ENCODE measurements around the gene DFFA. TPM values are rescaled to one million over a fixed set of nuclear protein-coding genes. Genes with fewer than 3 reads are reported as not detected.
A peak's percentile ranks its signal among the peaks of the same experiment; 100 is the strongest.
"Not testable (repeated sequence)": the region's sequence is repeated elsewhere in the genome, so short reads cannot be mapped to it uniquely, and the experiment has no call there.

DFFA gene
- total RNA-seq, 1 experiment from 2014 or later: 40.6 TPM

DNA sequence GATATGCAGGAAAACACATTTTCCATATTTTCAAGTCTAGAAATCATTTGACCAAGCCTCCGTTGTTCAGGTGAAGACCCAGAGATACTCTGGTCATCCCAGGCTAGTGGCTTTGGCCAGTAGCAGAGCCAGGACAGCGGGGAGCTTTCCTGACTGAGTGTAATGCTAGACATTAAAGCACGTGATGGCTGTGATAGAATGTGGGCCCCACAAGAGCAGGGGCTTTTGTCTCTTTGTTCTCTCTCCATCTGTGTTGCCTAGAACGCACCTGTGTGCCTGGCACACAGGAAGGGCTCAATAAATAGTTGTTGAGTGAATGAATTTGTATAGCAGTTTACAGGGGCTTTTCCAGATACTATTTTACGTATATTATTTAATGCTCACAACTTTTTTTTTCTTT is 31.5 kb downstream of the DFFA start:
- Histone ChIP-seq H3K27ac (no peak overlapping the region), H3K36me3 (peaks cover 3% of the 10 kb centered on the region; the same call in 1 of the 2 replicates), H3K9me3 (replicated peaks) (no peaks in the 10 kb centered on the region), H3K4me1 (replicated peaks) (peaks cover 15% of the 10 kb centered on the region), H3K4me3 (no peak overlapping the region), H3K27me3 (replicated peaks) (no peaks in the 10 kb centered on the region)
- DNase-seq (ENCODE audit: low read depth in 1 of 2, low spot score in 2 of 2): no peak

DNA sequence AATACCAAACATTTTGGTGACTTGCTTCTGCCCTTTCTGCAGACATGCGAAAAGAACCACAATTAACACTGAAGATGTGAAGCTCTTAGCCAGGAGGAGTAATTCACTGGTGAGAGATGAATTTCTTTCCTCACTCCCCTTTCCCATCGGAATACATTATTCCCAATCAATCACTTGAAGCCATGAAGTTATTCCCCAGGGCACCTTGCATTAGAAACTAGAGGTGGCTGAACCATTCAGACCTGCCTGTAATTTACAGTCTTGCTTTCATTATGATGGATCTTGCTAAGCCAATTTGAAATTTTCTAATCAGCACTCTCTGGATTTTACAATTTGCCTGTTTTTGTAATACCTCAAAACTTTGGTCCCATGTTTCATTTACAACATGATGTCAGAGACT is 32.0 kb downstream of the DFFA start:
- no peak for DNase-seq (ENCODE audit: low read depth in 1 of 2, low spot score in 2 of 2)
- no peaks in the 10 kb centered on the region for H3K9me3 ChIP-seq (replicated peaks)

DNA sequence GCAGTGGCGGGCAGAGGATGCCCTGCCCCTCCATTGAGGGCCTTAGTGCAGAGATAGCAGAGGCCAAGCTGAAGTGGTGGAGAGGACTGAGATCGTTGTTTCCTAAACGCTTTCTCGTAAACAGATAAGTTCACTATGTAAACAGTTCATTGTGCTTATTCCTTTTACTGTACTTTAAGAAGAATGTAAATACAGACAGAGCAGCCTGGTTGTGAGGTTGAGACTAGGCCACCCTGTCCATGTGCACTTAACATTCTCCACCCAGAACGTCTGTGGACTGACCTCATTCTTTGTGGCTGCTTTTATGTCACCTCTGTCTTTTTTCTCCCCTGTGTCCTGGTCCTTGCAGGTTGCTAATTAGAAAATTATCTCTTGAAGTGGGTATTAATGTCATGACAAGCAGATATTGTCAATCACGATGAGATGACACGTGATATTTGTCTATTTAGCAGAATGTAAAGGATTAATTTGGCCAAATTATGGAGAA is 33.6 kb downstream of the DFFA start:
- Histone ChIP-seq H3K27me3 (replicated peaks) (no peaks in the 10 kb centered on the region), H3K4me3 (no peak overlapping the region), H3K9me3 (replicated peaks) (no peaks in the 10 kb centered on the region), H3K36me3 (0 out of 2 replicates have a peak, but pooled peaks cover 3% of the 10 kb centered on the region), H3K27ac (no peak overlapping the region), H3K4me1 (replicated peaks) (peaks cover 15% of the 10 kb centered on the region)
- peak; percentile 57 to 61 for DNase-seq (ENCODE audit: low read depth in 1 of 2, low spot score in 2 of 2)

More for the DNA sequence above, 32.0 kb downstream of the DFFA start:
- Histone ChIP-seq H3K36me3 (peaks cover 3% of the 10 kb centered on the region; the same call in 1 of the 2 replicates), H3K4me1 (replicated peaks) (peaks cover 15% of the 10 kb centered on the region), H3K4me3 (no peak overlapping the region), H3K27ac (no peak overlapping the region), H3K27me3 (replicated peaks) (no peaks in the 10 kb centered on the region)

DNA sequence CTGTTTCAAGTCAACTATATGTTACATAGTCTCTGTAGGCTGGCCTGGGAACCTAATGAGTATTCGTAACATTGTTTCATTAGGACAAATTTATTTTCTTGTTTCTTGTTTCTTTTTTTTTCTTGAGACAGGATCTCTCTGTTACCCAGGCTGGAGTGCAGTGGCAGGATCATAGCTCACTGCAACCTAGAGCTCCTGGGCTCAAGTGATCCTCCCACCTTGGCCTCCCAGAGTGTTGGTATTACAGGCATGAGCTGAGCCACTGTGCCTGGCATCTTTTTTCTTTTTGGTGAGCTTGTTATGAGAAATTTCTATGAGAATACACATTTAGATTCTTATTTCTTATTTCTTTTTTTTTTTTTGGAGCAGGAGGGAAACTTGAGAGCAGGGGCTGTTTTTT is 35.3 kb downstream of the DFFA start:
- H3K27ac ChIP-seq: no peak overlapping the region
- no peaks in the 10 kb centered on the region for H3K27me3 ChIP-seq (replicated peaks)
- H3K9me3 ChIP-seq (replicated peaks): no peaks in the 10 kb centered on the region
- peaks cover 15% of the 10 kb centered on the region for H3K4me1 ChIP-seq (replicated peaks)
- no peak for DNase-seq (ENCODE audit: low read depth in 1 of 2, low spot score in 2 of 2)
- no peak overlapping the region for H3K4me3 ChIP-seq
- H3K36me3 ChIP-seq: 0 out of 2 replicates have a peak, but pooled peaks cover 3% of the 10 kb centered on the region

DNA sequence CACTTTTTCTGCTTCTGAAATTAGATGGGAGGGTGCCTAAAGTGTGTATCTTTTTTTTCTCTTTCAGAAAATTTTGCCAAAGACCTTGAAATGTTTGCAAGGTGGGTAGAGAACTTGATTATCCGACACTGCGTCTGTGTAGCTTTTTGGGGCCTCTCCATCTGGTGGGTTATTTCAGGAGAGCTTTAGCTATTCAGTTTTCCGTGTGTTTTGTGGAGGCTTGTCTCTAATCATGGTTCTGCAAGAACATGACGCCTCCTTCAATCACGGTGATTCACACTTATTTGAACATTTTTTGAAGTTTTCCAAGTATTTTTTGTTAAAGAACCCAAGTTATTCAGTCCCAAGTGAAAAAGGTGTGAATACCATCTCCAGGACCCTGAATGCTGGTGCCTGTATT is 37.7 kb downstream of the DFFA start:
- H3K27me3 ChIP-seq (replicated peaks): no peaks in the 10 kb centered on the region
- DNase-seq (ENCODE audit: low read depth in 1 of 2, low spot score in 2 of 2): no peak
- H3K27ac ChIP-seq: no peak overlapping the region
- H3K4me1 ChIP-seq (replicated peaks): peaks cover 30% of the 10 kb centered on the region
- H3K36me3 ChIP-seq: no peaks in the 10 kb centered on the region
- no peak overlapping the region for H3K4me3 ChIP-seq
- H3K9me3 ChIP-seq (replicated peaks): no peaks in the 10 kb centered on the region

DNA sequence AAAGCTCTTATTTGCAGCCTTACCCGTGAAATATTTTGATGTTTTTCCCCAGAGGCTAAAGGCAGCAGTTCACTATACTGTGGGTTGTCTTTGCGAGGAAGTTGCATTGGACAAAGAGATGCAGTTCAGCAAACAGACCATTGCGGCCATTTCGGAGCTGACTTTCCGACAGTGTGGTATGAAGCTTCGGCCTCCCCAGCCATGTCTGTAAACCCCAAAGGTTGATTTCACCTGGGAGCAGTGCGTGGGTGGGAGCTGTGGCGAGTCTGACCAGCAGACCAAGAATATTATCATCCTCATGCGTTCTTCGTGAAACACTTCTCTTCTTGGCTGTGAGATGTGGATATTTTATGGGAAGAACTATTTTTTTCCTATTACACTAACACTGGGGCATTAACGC is 38.5 kb downstream of the DFFA start:
- Histone ChIP-seq H3K4me3 (no peak overlapping the region), H3K9me3 (replicated peaks) (no peaks in the 10 kb centered on the region), H3K27me3 (replicated peaks) (no peaks in the 10 kb centered on the region), H3K36me3 (no peaks in the 10 kb centered on the region), H3K27ac (no peak overlapping the region), H3K4me1 (replicated peaks) (peaks cover 25% of the 10 kb centered on the region)
- DNase-seq (ENCODE audit: low read depth in 1 of 2, low spot score in 2 of 2): no peak

DNA sequence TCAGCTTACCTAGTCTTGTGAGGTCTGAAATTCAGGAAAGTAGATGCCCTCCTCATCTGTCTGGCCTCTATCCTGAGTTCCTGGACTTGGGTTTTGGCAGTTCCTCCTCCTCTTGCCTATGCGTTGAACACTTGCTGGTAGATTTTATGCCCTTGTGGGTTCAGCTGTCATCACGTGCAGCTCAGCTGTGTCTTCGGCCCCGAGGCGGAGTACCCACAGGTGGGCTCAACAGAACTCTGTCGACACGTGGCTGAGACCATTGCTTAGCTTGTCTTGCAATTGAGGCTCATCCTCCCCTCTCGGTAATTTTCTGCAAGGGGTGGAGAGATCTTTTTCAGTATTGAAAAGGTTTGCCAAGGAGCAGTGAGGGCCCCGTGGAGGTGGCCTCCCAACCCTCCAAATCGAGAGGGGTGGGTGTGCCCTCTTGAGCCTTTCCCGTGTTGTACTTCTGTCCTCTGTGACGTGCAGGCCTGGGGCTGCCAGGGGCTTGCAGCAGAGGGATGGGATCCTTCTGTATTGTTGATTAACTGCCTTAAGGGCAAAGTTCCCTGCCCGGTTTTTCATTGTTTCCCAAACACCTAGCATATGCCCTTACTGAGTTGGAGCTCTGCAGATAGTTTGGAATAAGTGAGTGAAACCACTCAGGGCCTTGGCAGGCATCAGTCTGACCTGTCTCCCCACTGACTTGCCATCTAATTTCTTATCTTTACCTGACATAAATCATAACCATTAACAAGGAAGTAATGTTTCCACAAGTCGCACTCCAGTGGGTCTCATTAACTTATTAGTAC is 39.2 kb downstream of the DFFA start:
- Histone ChIP-seq H3K27me3 (replicated peaks) (no peaks in the 10 kb centered on the region), H3K27ac (no peak overlapping the region), H3K4me3 (no peak overlapping the region), H3K36me3 (no peaks in the 10 kb centered on the region), H3K4me1 (replicated peaks) (peaks cover 18% of the 10 kb centered on the region), H3K9me3 (replicated peaks) (no peaks in the 10 kb centered on the region)
- no peak for DNase-seq (ENCODE audit: low read depth in 1 of 2, low spot score in 2 of 2)

DNA sequence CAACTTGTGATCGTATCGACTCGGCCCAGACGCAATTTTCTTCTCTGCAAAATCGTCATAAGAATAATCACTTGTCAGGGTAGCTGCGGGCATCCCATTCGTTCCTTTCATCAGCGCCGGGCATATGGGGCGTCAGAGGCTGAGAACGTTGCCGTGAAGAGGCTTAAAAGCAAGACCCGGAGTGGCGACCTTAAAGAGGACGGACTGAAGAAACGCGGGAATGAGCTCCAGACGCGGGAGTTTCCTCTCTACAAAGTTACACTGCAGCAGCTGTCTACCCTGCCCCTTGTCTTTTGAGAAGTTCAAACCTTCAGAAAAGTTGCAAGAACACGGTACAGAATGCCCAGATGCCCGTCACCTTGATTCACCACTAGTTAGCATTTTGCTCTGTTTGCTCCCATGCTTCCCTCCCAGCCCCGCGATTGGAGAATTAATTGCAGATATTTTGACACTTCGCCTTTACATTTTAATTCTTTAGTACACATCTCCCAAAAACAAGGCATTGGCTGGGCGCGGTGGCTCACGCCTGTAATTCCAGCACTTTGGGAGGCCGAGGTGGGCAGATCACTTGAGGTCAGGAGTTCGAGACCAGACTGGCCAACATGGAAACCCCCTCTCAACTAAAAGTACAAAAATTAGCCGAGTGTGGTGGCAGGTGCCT is 41.1 kb downstream of the DFFA start:
- no peaks in the 10 kb centered on the region for H3K36me3 ChIP-seq

DNA sequence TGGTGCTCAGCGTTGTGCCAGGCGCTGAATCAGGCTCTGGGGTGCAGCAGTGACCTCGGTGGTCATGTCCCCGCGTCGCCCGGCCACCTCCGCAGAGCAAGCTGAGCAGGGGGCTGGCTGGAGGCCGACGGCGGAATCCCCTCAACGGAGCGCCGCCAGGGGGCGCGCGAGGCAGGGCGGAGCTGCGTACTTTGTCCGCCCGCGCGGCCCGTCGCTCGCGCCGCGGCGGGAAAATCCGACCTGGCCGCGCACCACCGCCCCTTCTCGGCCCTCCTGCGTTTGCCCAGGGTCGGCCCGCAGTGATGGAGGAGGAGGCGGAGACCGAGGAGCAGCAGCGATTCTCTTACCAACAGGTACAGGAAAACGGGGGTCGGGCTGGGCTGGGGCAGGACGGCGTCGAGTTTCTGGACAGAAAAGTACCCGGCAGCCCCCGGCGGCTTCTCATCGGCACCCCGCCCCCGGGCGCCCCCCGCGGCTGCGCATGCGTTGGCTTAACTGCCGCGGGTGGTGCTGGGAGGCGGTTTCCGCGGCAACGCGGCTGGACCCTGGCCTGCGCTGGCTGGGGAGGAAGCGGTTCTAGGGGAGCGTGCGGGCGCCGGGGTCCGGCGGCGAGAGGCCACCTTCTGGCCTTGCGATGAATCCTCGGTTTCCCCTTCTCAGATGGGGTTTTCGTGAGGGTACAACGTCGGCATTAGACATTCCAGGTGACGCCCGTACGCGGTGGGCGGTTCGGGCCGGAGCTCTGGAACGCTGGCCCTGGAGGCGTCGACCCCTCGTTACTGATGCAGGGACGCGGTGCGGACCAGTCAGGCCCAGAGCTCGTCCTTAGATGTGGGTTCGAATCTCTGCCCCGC is 41.9 kb downstream of the DFFA start, which contains the start of gene CENPS:
CENPS (plus strand) TSS at position 218 of the 854 bp plus-strand sequence; CDS start at position 303, 85 bp downstream.
- H3K4me1 ChIP-seq (replicated peaks): peaks cover 15% of the 10 kb centered on the region
- H3K36me3 ChIP-seq: no peaks in the 10 kb centered on the region
- peak; percentile 90 to 97 for DNase-seq (ENCODE audit: low read depth in 1 of 2, low spot score in 2 of 2)
- no peaks in the 10 kb centered on the region for H3K9me3 ChIP-seq (replicated peaks)
- H3K27ac ChIP-seq: peak within 1 kb of the TSS; percentile 71
- peak within 1 kb of the TSS; percentile 64 for H3K4me3 ChIP-seq
- no peaks in the 10 kb centered on the region for H3K27me3 ChIP-seq (replicated peaks)

More for the DNA sequence above, 41.1 kb downstream of the DFFA start:
- Histone ChIP-seq H3K9me3 (replicated peaks) (no peaks in the 10 kb centered on the region), H3K27ac (peak overlapping the region; percentile 71), H3K27me3 (replicated peaks) (no peaks in the 10 kb centered on the region), H3K4me3 (peak overlapping the region; percentile 64), H3K4me1 (replicated peaks) (peaks cover 15% of the 10 kb centered on the region)
- no peak for DNase-seq (ENCODE audit: low read depth in 1 of 2, low spot score in 2 of 2)

DNA sequence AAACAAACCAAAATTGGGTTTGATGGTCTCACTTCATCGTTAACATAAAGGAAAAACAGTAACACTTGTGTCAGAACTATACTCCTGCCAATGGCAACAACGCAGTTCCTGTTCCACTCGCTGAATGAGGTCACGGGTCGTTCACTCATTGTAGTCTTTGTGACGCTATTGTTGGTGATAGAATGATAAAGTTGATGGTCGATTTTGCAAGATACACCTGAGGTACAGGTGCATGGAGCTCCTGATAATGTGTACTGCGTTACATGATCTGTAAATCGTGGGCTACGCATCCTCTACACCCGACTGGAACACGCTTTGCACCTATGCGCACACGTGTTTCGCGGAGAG is 42.5 kb downstream of the DFFA start:
- DNase-seq (ENCODE audit: low read depth in 1 of 2, low spot score in 2 of 2): no peak
- no peaks in the 10 kb centered on the region for H3K9me3 ChIP-seq (replicated peaks)
- peaks cover 15% of the 10 kb centered on the region for H3K4me1 ChIP-seq (replicated peaks)
- H3K27me3 ChIP-seq (replicated peaks): no peaks in the 10 kb centered on the region
- H3K27ac ChIP-seq: no peak overlapping the region
- H3K36me3 ChIP-seq: no peaks in the 10 kb centered on the region
- peak overlapping the region; percentile 64 for H3K4me3 ChIP-seq

DNA sequence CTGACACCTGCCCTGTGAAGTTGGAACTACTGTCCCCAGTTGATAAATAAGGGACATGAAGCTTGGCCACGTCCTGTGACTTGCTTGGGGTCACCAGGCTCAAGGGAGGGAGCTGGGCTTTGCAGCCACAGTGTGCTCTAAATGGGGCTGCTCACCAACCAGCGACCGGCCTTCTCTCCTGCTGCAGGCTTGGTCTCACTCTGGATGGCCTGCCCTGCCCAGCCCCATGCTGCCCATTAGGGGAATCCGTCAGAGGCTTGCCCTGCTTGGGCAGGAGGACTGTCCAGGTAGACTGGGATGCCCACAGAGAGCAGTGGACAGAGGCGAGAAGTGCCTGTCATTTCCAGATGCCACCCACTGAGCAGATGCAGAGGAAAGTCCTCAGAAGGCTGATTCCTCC is 43.3 kb downstream of the DFFA start:
- Histone ChIP-seq H3K9me3 (replicated peaks) (no peaks in the 10 kb centered on the region), H3K27me3 (replicated peaks) (no peaks in the 10 kb centered on the region), H3K36me3 (no peaks in the 10 kb centered on the region), H3K27ac (no peak overlapping the region), H3K4me3 (no peak overlapping the region), H3K4me1 (replicated peaks) (peaks cover 15% of the 10 kb centered on the region)
- no peak for DNase-seq (ENCODE audit: low read depth in 1 of 2, low spot score in 2 of 2)

DNA sequence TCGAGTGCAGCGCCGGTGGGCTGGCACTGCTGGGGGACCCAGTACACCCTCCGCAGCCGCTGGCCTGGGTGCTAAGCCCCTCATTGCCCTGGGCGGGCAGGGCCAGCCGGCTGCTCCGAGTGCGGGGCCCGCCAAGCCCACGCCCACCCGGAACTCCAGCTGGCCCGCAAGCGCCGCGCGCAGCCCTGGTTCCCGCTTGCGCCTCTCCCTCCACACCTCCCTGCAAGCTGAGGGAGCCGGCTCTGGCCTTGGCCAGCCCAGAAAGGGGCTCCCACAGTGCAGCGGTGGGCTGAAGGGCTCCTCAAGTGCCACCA is 45.8 kb downstream of the DFFA start:
- not testable (repeated sequence) for H3K9me3 ChIP-seq (replicated peaks); H3K36me3 ChIP-seq; H3K27me3 ChIP-seq (replicated peaks); H3K27ac ChIP-seq; DNase-seq (ENCODE audit: low read depth in 1 of 2, low spot score in 2 of 2); H3K4me3 ChIP-seq
- H3K4me1 ChIP-seq (replicated peaks): peaks cover 14% of the 10 kb centered on the region

DNA sequence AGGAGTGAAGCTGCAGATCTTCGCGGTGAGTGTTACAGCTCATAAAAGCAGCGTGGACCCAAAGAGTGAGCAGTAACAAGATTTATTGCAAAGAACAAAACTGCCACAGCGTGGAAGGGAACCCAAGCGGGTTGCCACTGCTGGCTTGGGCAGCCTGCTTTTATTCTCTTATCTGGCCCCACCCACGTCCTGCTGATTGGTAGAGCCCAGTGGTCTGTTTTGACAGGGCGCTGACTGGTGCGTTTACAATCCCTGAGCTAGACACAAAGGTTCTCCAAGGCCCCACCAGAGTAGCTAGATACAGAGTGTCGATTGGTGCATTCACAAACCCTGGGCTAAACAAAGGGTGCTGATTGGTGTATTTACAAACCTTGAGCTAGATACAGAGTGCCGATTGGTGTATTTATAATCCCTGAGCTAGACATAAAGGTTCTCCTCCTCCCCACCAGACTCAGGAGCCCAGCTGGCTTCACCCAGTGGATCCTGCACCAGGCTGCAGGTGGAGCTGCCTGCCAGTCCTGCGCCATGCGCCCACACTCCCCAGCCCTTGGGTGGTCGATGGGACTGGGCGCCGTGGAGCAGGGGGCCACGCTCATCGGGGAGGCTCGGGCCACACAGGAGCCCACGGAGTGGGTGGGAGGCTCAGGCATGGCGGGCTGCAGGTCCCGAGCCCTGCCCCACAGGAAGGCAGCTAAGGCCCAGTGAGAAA is 46.3 kb downstream of the DFFA start:
- H3K4me3 ChIP-seq; H3K27ac ChIP-seq; H3K27me3 ChIP-seq (replicated peaks): not testable (repeated sequence)

More for the DNA sequence above, 46.3 kb downstream of the DFFA start:
- DNase-seq (ENCODE audit: low read depth in 1 of 2, low spot score in 2 of 2); H3K36me3 ChIP-seq; H3K4me1 ChIP-seq (replicated peaks); H3K9me3 ChIP-seq (replicated peaks): not testable (repeated sequence)

Measured in SJSA1 (cell line).